ENCODE data around the gene GYS2.

The GYS2 gene

GRCh38 chr12:21638054-21638891, 33.6 kb upstream of the GYS2 start:
- H3K27me3 ChIP-seq (ENCODE audit: insufficient read depth, poor library complexity, severe bottlenecking), result no peaks in the 10 kb centered on the region
- H3K4me3 ChIP-seq (replicated peaks; ENCODE audit: insufficient read depth, low read length), result no peak overlapping the region
- DNase-seq (ENCODE audit: low read depth in 1 of 2, low spot score in 1 of 2), result no peak
- no peak for TF ChIP-seq POLR2AphosphoS5 (IDR thresholded peaks at IDR 0.05; ENCODE audit: low read depth)
- TF ChIP-seq REST (IDR thresholded peaks at IDR 0.05; ENCODE audit: insufficient replicate concordance, low read depth), result no peak
- no peak for TF ChIP-seq GABPA (IDR thresholded peaks at IDR 0.05; ENCODE audit: low read depth)
- TF ChIP-seq, protein P1, sequence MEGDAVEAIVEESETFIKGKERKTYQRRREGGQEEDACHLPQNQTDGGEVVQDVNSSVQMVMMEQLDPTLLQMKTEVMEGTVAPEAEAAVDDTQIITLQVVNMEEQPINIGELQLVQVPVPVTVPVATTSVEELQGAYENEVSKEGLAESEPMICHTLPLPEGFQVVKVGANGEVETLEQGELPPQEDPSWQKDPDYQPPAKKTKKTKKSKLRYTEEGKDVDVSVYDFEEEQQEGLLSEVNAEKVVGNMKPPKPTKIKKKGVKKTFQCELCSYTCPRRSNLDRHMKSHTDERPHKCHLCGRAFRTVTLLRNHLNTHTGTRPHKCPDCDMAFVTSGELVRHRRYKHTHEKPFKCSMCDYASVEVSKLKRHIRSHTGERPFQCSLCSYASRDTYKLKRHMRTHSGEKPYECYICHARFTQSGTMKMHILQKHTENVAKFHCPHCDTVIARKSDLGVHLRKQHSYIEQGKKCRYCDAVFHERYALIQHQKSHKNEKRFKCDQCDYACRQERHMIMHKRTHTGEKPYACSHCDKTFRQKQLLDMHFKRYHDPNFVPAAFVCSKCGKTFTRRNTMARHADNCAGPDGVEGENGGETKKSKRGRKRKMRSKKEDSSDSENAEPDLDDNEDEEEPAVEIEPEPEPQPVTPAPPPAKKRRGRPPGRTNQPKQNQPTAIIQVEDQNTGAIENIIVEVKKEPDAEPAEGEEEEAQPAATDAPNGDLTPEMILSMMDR (IDR thresholded peaks at IDR 0.05; ENCODE audit: insufficient read depth, low read length), result no peak
- TF ChIP-seq SPI1 (IDR thresholded peaks at IDR 0.05; ENCODE audit: borderline replicate concordance, low read depth), result no peak
- no peak overlapping the region for H3K27ac ChIP-seq (replicated peaks)

GRCh38 chr12:21634245-21634644, 29.6 kb upstream of the GYS2 start:
- no peak for DNase-seq (ENCODE audit: low read depth in 1 of 2, low spot score in 1 of 2)
- TF ChIP-seq REST (IDR thresholded peaks at IDR 0.05; ENCODE audit: insufficient replicate concordance, low read depth) (no peak), POLR2AphosphoS5 (IDR thresholded peaks at IDR 0.05; ENCODE audit: low read depth) (no peak), SPI1 (IDR thresholded peaks at IDR 0.05; ENCODE audit: borderline replicate concordance, low read depth) (no peak), GABPA (IDR thresholded peaks at IDR 0.05; ENCODE audit: low read depth) (no peak)
- TF ChIP-seq, protein P1 (IDR thresholded peaks at IDR 0.05; ENCODE audit: insufficient read depth, low read length), result no peak
- H3K27me3 ChIP-seq (ENCODE audit: insufficient read depth, poor library complexity, severe bottlenecking), result no peaks in the 10 kb centered on the region
- no peak overlapping the region for H3K27ac ChIP-seq (replicated peaks)
- no peak overlapping the region for H3K4me3 ChIP-seq (replicated peaks; ENCODE audit: insufficient read depth, low read length)

DNA sequence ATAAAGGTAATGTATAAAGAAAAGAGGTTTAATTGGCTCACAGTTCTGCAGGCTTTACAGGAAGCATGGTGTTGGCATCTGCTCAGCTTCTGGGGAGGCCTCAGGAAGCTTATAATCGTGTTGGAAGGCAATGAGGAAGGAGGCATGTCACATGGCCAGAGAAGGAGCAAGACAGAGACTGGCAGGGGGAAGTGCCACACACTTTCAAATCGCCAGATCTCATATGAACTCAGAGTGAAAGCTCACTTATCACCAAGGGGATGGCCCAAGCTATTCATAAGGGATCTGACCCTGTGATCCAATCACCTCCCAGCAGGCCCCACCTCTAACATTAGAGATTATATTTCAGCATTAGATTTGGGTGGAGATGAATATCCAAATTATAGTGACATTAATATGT, 26.7 kb upstream of the GYS2 start:
- no peak overlapping the region for H3K4me3 ChIP-seq (replicated peaks; ENCODE audit: insufficient read depth, low read length)
- DNase-seq (ENCODE audit: low read depth in 1 of 2, low spot score in 1 of 2), result peak in 1 of 2 experiments; percentile 44
- no peaks in the 10 kb centered on the region for H3K27me3 ChIP-seq (ENCODE audit: insufficient read depth, poor library complexity, severe bottlenecking)
- no peak for TF ChIP-seq GABPA (IDR thresholded peaks at IDR 0.05; ENCODE audit: low read depth)
- peak; percentile 16; the same call in 1 of the 2 replicates for TF ChIP-seq SPI1 (IDR thresholded peaks at IDR 0.05; ENCODE audit: borderline replicate concordance, low read depth)
- H3K27ac ChIP-seq (replicated peaks), result no peak overlapping the region

- no peak overlapping the region for H3K4me3 ChIP-seq (replicated peaks; ENCODE audit: insufficient read depth, low read length)
- H3K27me3 ChIP-seq (ENCODE audit: insufficient read depth, poor library complexity, severe bottlenecking), result no peaks in the 10 kb centered on the region
- no peak for DNase-seq (ENCODE audit: low read depth in 1 of 2, low spot score in 1 of 2)
- no peak overlapping the region for H3K27ac ChIP-seq (replicated peaks)
- TF ChIP-seq, protein P1 (IDR thresholded peaks at IDR 0.05; ENCODE audit: insufficient read depth, low read length), result no peak
Measured at GRCh38 chr12:21627924-21628323, 23.3 kb upstream of the GYS2 start.

Measured in HL-60 (cell line).